ENCODE data around the gene VAV3. TPM values are rescaled to one million over a fixed set of nuclear protein-coding genes. Genes with fewer than 3 reads are reported as not detected.

VAV3 gene
- total and polyA plus RNA-seq, 2 of the 8 experiments (the other 6 are each of a cell fraction or from before 2014, with no cell fraction given): 2.9 to 7.9 TPM

- H2BK15ac ChIP-seq (ENCODE audit: low read length): no peak overlapping the region
- no peak overlapping the region for H3K56ac ChIP-seq (replicated peaks; ENCODE audit: insufficient read length, low read depth, low read length)
- no peak overlapping the region for H3K27ac ChIP-seq (ENCODE audit: low read depth, low read length)
- no peak overlapping the region for H3K9ac ChIP-seq (replicated peaks in 1 of 4; ENCODE audit: extremely low read depth in 1 of 4, low read depth in 3 of 4, low read length in 3 of 4)
- no peak overlapping the region for H4K5ac ChIP-seq (ENCODE audit: insufficient read length, low read depth, low read length)
- H4K91ac ChIP-seq (replicated peaks; ENCODE audit: insufficient read length, low read length): no peak overlapping the region
- H3K27me3 ChIP-seq (replicated peaks in 1 of 4; ENCODE audit: control insufficient read depth in 3 of 4, extremely low read depth in 1 of 4, insufficient read depth in 3 of 4, low read length in 3 of 4): no peaks in the 10 kb centered on the region
- H3K4ac ChIP-seq (replicated peaks; ENCODE audit: insufficient read length, low read depth, low read length): no peak overlapping the region
- H2BK12ac ChIP-seq (ENCODE audit: low read depth, low read length): no peak overlapping the region
- DNase-seq (ENCODE audit: low read depth in 1 of 2, low spot score in 2 of 2) (no peak), FAIRE-seq (no peak)
- no peak overlapping the region for H3K4me3 ChIP-seq (ENCODE audit: extremely low read depth in 1 of 4, insufficient read depth in 2 of 4, low read depth in 3 of 4, low read length in 4 of 4)
- H2BK20ac ChIP-seq (ENCODE audit: low read length): no peak overlapping the region
- no peaks in the 10 kb centered on the region for H3K79me2 ChIP-seq (ENCODE audit: control insufficient read depth in 1 of 2, insufficient read depth in 2 of 2, low read length in 2 of 2)
- no peak overlapping the region for H4K8ac ChIP-seq (ENCODE audit: extremely low read depth, insufficient read depth, low read length)
- peaks cover 4 to 16% (median 6%) of the 10 kb centered on the region in 4 experiments; a peak in 6 of 7 replicates for H3K4me1 ChIP-seq (replicated peaks in 1 of 4; ENCODE audit: control insufficient read depth in 3 of 4, insufficient read depth in 4 of 4, low read length in 3 of 4)
- H3K14ac ChIP-seq (ENCODE audit: insufficient read length): no peak overlapping the region
- H3K23ac ChIP-seq (ENCODE audit: insufficient read length): no peak overlapping the region
- no peak overlapping the region for H3K18ac ChIP-seq (ENCODE audit: extremely low read depth, low read length)
- no peaks in the 10 kb centered on the region for H3K36me3 ChIP-seq (ENCODE audit: control insufficient read depth in 2 of 4, insufficient read depth in 4 of 4, low read length in 3 of 4)
- H3K4me2 ChIP-seq (ENCODE audit: insufficient read depth in 1 of 2, low read depth in 2 of 2, low read length in 2 of 2): no peak overlapping the region
- no peak overlapping the region for H2AFZ ChIP-seq (ENCODE audit: low read length)
- H2BK5ac ChIP-seq (ENCODE audit: low read depth, low read length): no peak overlapping the region
- H2BK120ac ChIP-seq (replicated peaks; ENCODE audit: low read depth, low read length): no peak overlapping the region
- H3K9me3 ChIP-seq (ENCODE audit: insufficient read depth in 2 of 2, low read depth in 1 of 2, low read length in 1 of 2): 0 out of 4 replicates have a peak, but pooled peaks cover 0 to 4% of the 10 kb centered on the region in 2 experiments
- no peaks in the 10 kb centered on the region; the same call in 1 of the 2 replicates for H3K23me2 ChIP-seq (ENCODE audit: low read depth, low read length)
- H2AK5ac ChIP-seq (ENCODE audit: low read depth, low read length): no peak overlapping the region
- POLR2A ChIA-PET (ENCODE audit: partially characterized antibody): interaction anchor here (0.7 kb wide), 1 partner anchor 299 kb away, joined by 3 read pairs; no protein-coding TSS in a partner anchor
- no peaks in the 10 kb centered on the region for H4K20me1 ChIP-seq (replicated peaks in 1 of 2; ENCODE audit: control insufficient read depth in 1 of 2, insufficient read depth in 2 of 2, low read length in 2 of 2)
- H3K79me1 ChIP-seq (ENCODE audit: low read depth, low read length): no peaks in the 10 kb centered on the region
- CTCF ChIA-PET (ENCODE audit: partially characterized antibody): interaction anchor here (0.7 to 0.9 kb wide), 2 partner anchors 92 to 104 kb away, joined by 3 to 6 read pairs; no protein-coding TSS in a partner anchor
- no peak for TF ChIP-seq BACH1 (IDR thresholded peaks at IDR 0.05; ENCODE audit: low read length)
- TF ChIP-seq POLR2A (IDR thresholded peaks at IDR 0.05; ENCODE audit: control extremely low read depth in 1 of 2, low read depth in 2 of 2, low read length in 2 of 2): no peak
- TF ChIP-seq HDAC2 (IDR thresholded peaks at IDR 0.05; ENCODE audit: borderline replicate concordance in 1 of 2, low read depth in 2 of 2, low read length in 2 of 2): no peak
- no peak for TF ChIP-seq CHD2 (IDR thresholded peaks at IDR 0.05; ENCODE audit: low read length)
- no peak for TF ChIP-seq SIX5 (IDR thresholded peaks at IDR 0.05; ENCODE audit: low read depth, low read length)
- no peak for TF ChIP-seq GTF2F1 (IDR thresholded peaks at IDR 0.05; ENCODE audit: borderline replicate concordance, low read depth, low read length)
- TF ChIP-seq EZH2 (IDR thresholded peaks at IDR 0.05; ENCODE audit: low read depth, low read length, severe bottlenecking): no peak
- TF ChIP-seq RFX5 (IDR thresholded peaks at IDR 0.05; ENCODE audit: borderline replicate concordance, low read depth, low read length): no peak
- TF ChIP-seq KDM5A (IDR thresholded peaks at IDR 0.05; ENCODE audit: low read length): no peak
Observed at GRCh38 chr1:107871687-107872395, 93.1 kb downstream of the VAV3 start.
